Pancreas (tissue), 10 donors: ENCODE measurements around the gene CD96. TPM values are rescaled to one million over a fixed set of nuclear protein-coding genes. Genes with fewer than 3 reads are reported as not detected.
A peak's percentile ranks its signal among the peaks of the same experiment; 100 is the strongest.

ENCODE experiments used
- ATAC-seq, 4 donors: fragments of 200-7000 bp; cut with Tn5 transposase; one replicate each; pipeline versions ENCODE4 v1.8.0 to v1.9.1; 2020; ENCODE audit warnings: mild to moderate bottlenecking in 4 of 4, moderate library complexity in 4 of 4
- DNase-seq, 6 donors: peaks; one replicate each; pipeline ENCODE4 v3.0.0-alpha.2; 2020
- FAIRE-seq: peaks from 2 replicates; lab custom pipeline; 2012; peaks lifted over from hg19 to GRCh38; lab: Jason Lieb, UNC
- H3K27ac ChIP-seq, 4 donors: fragments of 200-600 bp; sonication (generic); 1 replicate in 3 of 4; 2 replicates in 1 of 4; pipeline versions ENCODE4 v1.5.0 to v1.8.0; 2020
- H3K27me3 ChIP-seq, 4 donors: fragments of 200-600 bp; one replicate each; pipeline ENCODE4 v1.8.0; 2021
- H3K36me3 ChIP-seq, 3 donors: fragments of 200-600 bp; sonication (generic) in 1 of 3; one replicate each; pipeline versions ENCODE4 v1.5.0 to v1.8.0; 2020 to 2021
- H3K4me1 ChIP-seq, 3 donors: fragments of 200-600 bp; one replicate each; pipeline ENCODE4 v1.8.0; 2021
- H3K4me3 ChIP-seq, 4 donors: fragments of 200-600 bp; sonication (generic) in 2 of 4; one replicate each; pipeline versions ENCODE4 v1.5.0 to v1.8.0; 2020 to 2021
- H3K9me3 ChIP-seq, 4 donors: fragments of 200-600 bp; one replicate each; pipeline ENCODE4 v1.8.0; 2021
- WGBS, 2 donors: extraction: QIAGEN DNeasy Blood & Tissue Kit; methylation state at CpG; one replicate each; pipeline ENCODE4 v1.1.7; 2013; 5-methylcytosine and 5-hydroxymethylcytosine counted together
- intact Hi-C, 3 donors: fragments of 100-400 bp; cut with DNase I; formaldehyde crosslinking; loops; one replicate each; pipeline versions ENCODE4 v1.11.1 to v1.14.2; 2022
- polyA plus RNA-seq, 2 donors: library from polyadenylated mRNA; stranded (reverse); fragments of 200-250 nt; gene quantifications; one replicate each; pipeline ENCODE4 v1.2.3, GENCODE V29; 2013
- total RNA-seq, 6 donors: library from RNA; stranded (reverse); fragmentation: NEBNext Ultra II Directional in 4 of 6; extraction: Animal tissue kit (Norgen Biotek cat#: 25700) in 4 of 6; gene quantifications; one replicate each; pipeline versions ENCODE4 v1.2.1 to v1.2.4, GENCODE V29; 2021 to 2023
- TF ChIP-seq, protein P1 (sequence below), 4 donors: fragments of 200-600 bp; sonication (generic) in 3 of 4; IDR thresholded peaks; one replicate each; pipeline versions ENCODE4 v1.5.0 to v1.8.0; 2021; ENCODE audit warnings: antibody characterized with exemption in 4 of 4
- donor health status: healthy with polysubstance abuse.
- donor health status: DM: no; HTN: no; CAD: no; lungs with moderate emphysema.
- donor health status: DM: no; HTN: no; CAD: no.
- donor health status: control.
- donor health status: control.
- donor health status: Bipolar disorder and iron deficiency.
- donor health status: DM: yes; HTN: yes; CAD: no.
- donor health status: DM: no; HTN: no; CAD: no.
- donor health status: DM: no; HTN: no; CAD: no.
- donor health status: DM: yes; HTN: yes; CAD: no.

Gene CD96
- total and polyA plus RNA-seq, 8 donors = 0.12 to 1.9 (median 0.47) TPM

GRCh38 chr3:111590143-111590491, 48.1 kb downstream of the CD96 start:
- FAIRE-seq (no peak), DNase-seq (no peak), ATAC-seq (no peak)
- H3K27ac ChIP-seq = no peak overlapping the region
- TF ChIP-seq, protein P1, sequence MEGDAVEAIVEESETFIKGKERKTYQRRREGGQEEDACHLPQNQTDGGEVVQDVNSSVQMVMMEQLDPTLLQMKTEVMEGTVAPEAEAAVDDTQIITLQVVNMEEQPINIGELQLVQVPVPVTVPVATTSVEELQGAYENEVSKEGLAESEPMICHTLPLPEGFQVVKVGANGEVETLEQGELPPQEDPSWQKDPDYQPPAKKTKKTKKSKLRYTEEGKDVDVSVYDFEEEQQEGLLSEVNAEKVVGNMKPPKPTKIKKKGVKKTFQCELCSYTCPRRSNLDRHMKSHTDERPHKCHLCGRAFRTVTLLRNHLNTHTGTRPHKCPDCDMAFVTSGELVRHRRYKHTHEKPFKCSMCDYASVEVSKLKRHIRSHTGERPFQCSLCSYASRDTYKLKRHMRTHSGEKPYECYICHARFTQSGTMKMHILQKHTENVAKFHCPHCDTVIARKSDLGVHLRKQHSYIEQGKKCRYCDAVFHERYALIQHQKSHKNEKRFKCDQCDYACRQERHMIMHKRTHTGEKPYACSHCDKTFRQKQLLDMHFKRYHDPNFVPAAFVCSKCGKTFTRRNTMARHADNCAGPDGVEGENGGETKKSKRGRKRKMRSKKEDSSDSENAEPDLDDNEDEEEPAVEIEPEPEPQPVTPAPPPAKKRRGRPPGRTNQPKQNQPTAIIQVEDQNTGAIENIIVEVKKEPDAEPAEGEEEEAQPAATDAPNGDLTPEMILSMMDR (IDR thresholded peaks at IDR 0.05) = no peak
- no peaks in the 10 kb centered on the region for H3K9me3 ChIP-seq
- H3K36me3 ChIP-seq = no peaks in the 10 kb centered on the region
- H3K27me3 ChIP-seq = no peaks in the 10 kb centered on the region
- intact Hi-C loops = no loop called here
- H3K4me1 ChIP-seq = no peaks in the 10 kb centered on the region
- WGBS, 2 donors = 91 to 93% methylated on average over 1 of the region's 1 CpG
- H3K4me3 ChIP-seq = no peak overlapping the region

DNA sequence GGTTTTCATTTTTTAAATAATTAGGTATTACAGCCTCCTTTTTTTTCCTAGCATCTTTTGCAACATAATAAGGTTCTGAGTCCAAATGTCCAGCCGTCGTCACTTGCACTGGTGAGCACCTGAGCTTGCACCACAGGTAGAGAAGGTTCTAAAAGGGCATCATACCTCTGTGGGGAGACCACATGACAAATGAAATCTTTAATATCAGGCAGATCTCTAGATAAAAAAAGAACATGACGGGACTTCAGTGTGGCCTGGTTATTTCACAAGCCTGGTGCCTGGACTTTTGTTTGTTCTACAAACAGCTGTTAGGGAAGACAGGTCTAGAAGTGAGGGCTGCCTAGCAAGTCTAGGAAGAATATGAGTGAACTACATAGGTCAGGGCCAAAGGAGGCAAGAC, 49.6 kb downstream of the CD96 start:
- WGBS, 2 donors = 82 to 83% methylated on average over 3 of the region's 3 CpGs
- H3K4me1 ChIP-seq = no peaks in the 10 kb centered on the region
- H3K27ac ChIP-seq = no peak overlapping the region
- no peak overlapping the region for H3K4me3 ChIP-seq
- H3K9me3 ChIP-seq = no peaks in the 10 kb centered on the region
- H3K36me3 ChIP-seq = no peaks in the 10 kb centered on the region
- ATAC-seq = no peak
- intact Hi-C loops = no loop called here
- TF ChIP-seq, protein P1 (IDR thresholded peaks at IDR 0.05) = no peak
- FAIRE-seq = no peak
- no peaks in the 10 kb centered on the region for H3K27me3 ChIP-seq
- DNase-seq = no peak

- FAIRE-seq (no peak), ATAC-seq (no peak), DNase-seq (no peak)
- Histone ChIP-seq H3K9me3 (no peaks in the 10 kb centered on the region), H3K27ac (no peak overlapping the region), H3K36me3 (no peaks in the 10 kb centered on the region), H3K27me3 (no peaks in the 10 kb centered on the region), H3K4me3 (no peak overlapping the region), H3K4me1 (no peaks in the 10 kb centered on the region)
- intact Hi-C loops = no loop called here
- TF ChIP-seq, protein P1 (IDR thresholded peaks at IDR 0.05) = no peak
These were observed 50.1 kb downstream of the CD96 start for GRCh38 chr3:111592143-111592542.

DNA sequence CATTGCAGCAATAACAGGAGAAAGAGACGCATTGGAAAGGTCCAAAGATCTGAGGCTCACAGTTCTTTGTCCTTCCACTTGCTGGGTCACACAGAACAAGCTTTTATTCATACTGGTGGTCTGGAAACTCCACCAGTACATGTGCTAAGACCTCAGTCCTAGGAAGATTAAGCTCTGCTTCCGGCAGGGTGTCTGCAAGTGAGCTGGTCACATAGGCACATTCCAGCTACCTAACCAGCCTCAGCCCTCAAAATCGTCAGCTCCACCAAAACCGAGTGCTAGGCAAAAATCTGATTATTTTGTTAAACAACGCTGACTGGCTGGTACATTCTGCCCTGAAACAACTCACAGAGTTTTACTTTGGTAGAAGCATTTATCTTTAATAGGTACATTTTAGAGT, 50.9 kb downstream of the CD96 start:
- 60 to 63% methylated on average over 5 of the region's 5 CpGs for WGBS, 2 donors
- H3K27ac ChIP-seq = no peak overlapping the region
- no peak for ATAC-seq
- no peak for DNase-seq
- intact Hi-C loops = no loop called here
- no peaks in the 10 kb centered on the region for H3K27me3 ChIP-seq
- no peak for FAIRE-seq
- H3K9me3 ChIP-seq = no peaks in the 10 kb centered on the region
- H3K4me3 ChIP-seq = no peak overlapping the region
- H3K4me1 ChIP-seq = no peaks in the 10 kb centered on the region
- H3K36me3 ChIP-seq = no peaks in the 10 kb centered on the region
- TF ChIP-seq, protein P1 (IDR thresholded peaks at IDR 0.05) = no peak

DNA sequence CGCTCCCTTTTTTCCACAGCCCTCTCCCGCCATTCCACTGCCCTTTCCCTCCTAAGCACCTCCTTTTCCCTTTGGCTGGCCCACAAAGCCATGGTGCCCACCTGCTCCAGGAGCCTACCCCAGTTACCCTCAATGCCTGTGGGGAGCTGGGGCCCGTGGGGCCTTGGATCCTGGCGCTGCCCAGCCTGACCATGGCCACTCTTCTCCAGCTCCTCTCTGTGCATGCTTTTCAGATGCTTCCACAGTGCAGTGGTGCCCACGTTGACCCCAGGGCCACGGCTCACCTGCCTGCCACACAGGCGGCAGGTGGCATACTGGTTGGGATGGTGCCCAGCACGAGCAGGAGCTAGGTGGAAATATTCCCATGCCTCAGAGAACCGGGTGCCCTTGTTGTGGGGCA, 51.7 kb downstream of the CD96 start:
- ATAC-seq (no peak), FAIRE-seq (no peak), DNase-seq (peak in 1 of 6 donors; percentile 50)
- no peaks in the 10 kb centered on the region for H3K27me3 ChIP-seq
- no peaks in the 10 kb centered on the region for H3K4me1 ChIP-seq
- H3K27ac ChIP-seq = no peak overlapping the region
- TF ChIP-seq, protein P1 (IDR thresholded peaks at IDR 0.05) = no peak
- H3K36me3 ChIP-seq = no peaks in the 10 kb centered on the region
- intact Hi-C loops = no loop called here
- H3K9me3 ChIP-seq = no peaks in the 10 kb centered on the region
- WGBS, 2 donors = 88 to 92% methylated on average over 9 of the region's 9 CpGs
- H3K4me3 ChIP-seq = no peak overlapping the region
